ENCODE results near the gene NT5DC1.

- TF ChIP-seq, protein P1, sequence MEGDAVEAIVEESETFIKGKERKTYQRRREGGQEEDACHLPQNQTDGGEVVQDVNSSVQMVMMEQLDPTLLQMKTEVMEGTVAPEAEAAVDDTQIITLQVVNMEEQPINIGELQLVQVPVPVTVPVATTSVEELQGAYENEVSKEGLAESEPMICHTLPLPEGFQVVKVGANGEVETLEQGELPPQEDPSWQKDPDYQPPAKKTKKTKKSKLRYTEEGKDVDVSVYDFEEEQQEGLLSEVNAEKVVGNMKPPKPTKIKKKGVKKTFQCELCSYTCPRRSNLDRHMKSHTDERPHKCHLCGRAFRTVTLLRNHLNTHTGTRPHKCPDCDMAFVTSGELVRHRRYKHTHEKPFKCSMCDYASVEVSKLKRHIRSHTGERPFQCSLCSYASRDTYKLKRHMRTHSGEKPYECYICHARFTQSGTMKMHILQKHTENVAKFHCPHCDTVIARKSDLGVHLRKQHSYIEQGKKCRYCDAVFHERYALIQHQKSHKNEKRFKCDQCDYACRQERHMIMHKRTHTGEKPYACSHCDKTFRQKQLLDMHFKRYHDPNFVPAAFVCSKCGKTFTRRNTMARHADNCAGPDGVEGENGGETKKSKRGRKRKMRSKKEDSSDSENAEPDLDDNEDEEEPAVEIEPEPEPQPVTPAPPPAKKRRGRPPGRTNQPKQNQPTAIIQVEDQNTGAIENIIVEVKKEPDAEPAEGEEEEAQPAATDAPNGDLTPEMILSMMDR (conservative IDR thresholded peaks at IDR 0.05; ENCODE audit: low read depth in 2 of 2): no peak
- TF ChIP-seq POLR2AphosphoS5 (IDR thresholded peaks at IDR 0.05; ENCODE audit: low read depth) (no peak), EZH2 (IDR thresholded peaks at IDR 0.05; ENCODE audit: low read depth, unreplicated experiment) (no peak), CREB1 (CRISPR knock-in tag; IDR thresholded peaks at IDR 0.05; ENCODE audit: low read depth) (no peak), EZH2phosphoT487 (IDR thresholded peaks at IDR 0.05; ENCODE audit: unreplicated experiment) (no peak), REST (IDR thresholded peaks at IDR 0.05; ENCODE audit: unreplicated experiment) (no peak), ZNF462 (CRISPR knock-in tag; IDR thresholded peaks at IDR 0.05) (no peak), ZNF331 (CRISPR knock-in tag; IDR thresholded peaks at IDR 0.05; ENCODE audit: low read depth) (no peak), JUNB (IDR thresholded peaks at IDR 0.05; ENCODE audit: unreplicated experiment) (no peak), ZNF114 (CRISPR knock-in tag; IDR thresholded peaks at IDR 0.05) (no peak)
- TF ChIP-seq, protein P2, sequence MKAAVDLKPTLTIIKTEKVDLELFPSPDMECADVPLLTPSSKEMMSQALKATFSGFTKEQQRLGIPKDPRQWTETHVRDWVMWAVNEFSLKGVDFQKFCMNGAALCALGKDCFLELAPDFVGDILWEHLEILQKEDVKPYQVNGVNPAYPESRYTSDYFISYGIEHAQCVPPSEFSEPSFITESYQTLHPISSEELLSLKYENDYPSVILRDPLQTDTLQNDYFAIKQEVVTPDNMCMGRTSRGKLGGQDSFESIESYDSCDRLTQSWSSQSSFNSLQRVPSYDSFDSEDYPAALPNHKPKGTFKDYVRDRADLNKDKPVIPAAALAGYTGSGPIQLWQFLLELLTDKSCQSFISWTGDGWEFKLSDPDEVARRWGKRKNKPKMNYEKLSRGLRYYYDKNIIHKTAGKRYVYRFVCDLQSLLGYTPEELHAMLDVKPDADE (IDR thresholded peaks at IDR 0.05): no peak
Measured at GRCh38 chr6:116074732-116075390, 25.8 kb upstream of the NT5DC1 start.

All from GM23338 (cell line).